HG02759 (cell line): ENCODE measurements around the gene SCGB1A1.
"Not testable (repeated sequence)": the region's sequence is repeated elsewhere in the genome, so short reads cannot be mapped to it uniquely, and the experiment has no call there.

Experiments used
- ATAC-seq: cut with Tn5 transposase; IDR thresholded peaks from one replicate; pipeline ENCODE4 v1.9.1; 2021; ENCODE audit warnings: mild to moderate bottlenecking, moderate library complexity; ENCODE audit not compliant: unreplicated experiment

The SCGB1A1 gene, protein sequence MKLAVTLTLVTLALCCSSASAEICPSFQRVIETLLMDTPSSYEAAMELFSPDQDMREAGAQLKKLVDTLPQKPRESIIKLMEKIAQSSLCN

DNA sequence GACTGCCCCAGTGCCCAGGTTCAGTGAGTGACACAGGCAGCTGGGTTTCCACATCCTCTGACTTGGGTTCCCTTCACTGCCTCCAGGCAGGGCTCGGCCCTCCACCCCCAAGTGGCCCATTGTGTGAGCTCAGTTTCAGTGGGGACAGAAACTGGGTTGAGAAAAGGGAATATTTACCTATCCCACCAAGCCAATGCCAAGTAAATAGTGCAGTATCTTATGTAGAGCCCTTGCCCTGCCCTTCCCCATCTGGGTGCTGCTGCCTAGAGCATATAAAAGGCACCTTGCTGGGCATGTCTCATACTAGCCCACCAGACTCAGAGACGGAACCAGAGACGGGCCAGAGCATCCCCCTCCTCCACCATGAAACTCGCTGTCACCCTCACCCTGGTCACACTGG is at the start of gene SCGB1A1:
Gene SCGB1A1, plus strand, starts transcription at position 301 of the 400 bp plus-strand sequence. Its CDS starts 63 bp downstream, at position 364.
- ATAC-seq = no peak

DNA sequence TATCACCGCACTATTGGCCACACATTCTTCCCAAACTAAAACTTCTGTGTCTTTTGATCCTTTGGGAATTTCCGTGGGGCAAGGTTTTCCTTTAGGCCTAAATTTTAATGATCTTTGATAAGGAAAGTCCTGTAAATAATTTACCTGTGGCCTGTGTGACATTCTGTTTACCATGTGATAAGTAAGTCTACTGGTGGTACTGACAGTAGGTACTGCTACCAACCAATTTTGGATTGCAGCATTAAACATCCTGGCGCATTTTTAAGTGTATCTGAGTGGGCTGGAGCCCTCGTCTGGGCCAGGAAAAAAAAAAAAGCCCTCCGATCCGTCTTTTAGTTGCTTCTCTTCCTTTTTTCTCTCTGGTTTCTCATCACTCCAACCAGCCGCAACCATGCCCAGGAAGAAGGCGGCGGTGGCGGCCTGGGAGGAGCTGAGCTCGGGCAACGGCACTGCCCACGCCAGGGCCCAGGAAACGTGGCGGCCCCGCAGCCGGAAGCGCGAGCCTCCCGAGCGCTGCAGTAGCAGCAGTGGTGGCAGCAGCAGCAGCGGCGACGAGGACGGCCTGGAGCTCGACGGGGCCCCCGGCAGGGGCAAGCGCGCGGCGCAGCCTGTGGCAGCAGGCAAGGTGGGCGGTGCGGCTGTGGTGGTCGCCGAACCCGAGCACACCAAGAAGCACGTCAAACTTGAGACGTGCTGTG is 47.9 kb upstream of the SCGB1A1 start:
- ATAC-seq = no peak

DNA sequence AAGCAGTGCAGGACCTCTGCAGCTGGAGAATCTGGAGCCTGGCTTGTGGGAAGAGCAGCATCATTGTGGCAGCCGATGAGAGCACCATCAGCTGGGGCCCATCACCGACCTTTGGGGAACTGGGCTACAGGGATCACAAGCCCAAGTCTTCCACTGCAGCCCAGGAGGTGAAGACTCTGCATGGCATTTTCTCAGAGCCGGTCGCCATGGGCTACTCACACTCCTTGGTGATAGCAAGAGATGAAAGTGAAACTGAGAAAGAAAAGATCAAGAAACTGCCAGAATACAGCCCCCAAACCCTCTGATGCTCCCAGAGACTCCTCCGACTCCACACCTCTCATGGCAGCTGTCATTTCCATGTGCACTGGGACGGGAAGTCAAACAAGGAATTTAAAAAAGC is 46.0 kb upstream of the SCGB1A1 start:
- ATAC-seq = no peak

DNA sequence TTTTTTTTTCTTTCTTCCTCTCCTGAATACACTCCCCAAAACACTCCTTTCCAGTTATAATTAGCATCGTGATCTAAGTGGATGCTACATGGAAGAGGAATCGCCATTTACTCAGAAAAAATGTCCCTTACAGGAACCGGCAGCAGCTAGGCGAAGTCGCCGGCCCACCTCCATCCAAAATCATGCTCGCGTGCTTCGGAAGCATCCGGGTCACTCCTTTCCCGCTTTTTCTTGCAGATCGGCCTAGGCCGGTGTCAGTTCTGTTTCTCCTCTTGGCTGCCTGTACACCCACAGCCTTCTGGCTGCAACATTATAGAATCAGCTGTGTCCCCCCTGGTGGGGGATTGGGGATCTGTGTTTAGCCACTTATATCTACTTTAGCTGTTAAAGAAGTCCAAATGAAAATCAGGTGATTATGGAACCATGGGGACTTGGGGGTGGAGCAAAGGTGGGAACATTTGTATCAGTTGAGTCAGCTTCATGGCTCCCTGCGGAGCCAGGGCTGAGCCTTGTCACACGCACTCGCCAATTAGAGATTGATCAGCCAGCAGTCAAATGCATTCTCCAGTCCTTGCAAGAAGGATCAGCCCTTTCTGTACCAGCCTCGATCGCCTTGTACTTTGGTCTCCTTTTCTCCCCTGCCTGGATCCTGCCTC is 45.2 kb upstream of the SCGB1A1 start:
- no peak for ATAC-seq

DNA sequence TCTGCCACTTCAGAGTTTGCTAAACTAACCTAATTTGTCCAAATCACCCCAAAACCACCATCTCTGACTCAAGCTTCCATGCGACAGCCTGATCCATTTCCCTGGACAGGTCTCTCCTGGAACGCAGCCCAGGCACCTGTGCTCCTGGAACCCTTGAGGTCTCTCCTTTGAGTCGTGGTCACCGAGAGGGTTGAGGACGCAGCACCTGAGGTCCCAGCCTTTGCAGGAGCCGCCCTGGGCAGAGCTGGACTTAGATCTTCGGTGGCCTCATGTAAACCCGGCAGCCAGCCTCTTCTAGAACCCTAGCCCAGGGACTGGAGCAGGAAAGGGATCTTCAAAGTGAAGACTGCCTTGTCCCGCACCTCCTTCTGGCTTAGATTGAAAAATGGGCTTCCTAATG is 44.0 kb upstream of the SCGB1A1 start:
- ATAC-seq = no peak

DNA sequence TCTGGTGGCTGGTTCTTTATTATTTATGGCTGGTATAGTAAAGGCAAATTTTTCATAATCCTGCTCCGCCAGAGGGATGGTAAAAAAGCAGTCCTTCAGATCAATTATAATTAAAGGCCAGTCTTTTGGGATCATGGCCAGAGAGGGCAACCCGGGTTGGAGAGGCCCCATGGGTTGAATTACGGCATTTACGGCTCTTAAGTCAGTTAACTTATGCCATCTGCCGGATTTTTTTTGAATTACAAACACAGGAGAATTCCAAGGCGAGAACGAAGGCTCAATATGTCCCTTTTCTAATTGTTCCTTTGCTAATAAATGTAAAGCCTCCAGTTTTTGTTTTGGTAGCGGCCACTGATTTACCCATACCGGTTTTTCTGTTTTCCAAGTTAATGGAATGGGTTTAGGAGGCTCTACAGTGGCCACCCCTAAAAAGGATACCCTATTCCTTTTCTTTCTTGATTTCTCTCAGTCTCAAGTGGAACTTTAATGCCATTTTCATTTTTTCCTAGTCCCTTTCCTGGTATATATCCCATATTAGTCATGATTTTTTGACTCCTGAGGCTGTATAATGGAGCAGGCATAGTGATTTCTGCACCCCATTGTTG is 40.3 kb upstream of the SCGB1A1 start:
- ATAC-seq = not testable (repeated sequence)

DNA sequence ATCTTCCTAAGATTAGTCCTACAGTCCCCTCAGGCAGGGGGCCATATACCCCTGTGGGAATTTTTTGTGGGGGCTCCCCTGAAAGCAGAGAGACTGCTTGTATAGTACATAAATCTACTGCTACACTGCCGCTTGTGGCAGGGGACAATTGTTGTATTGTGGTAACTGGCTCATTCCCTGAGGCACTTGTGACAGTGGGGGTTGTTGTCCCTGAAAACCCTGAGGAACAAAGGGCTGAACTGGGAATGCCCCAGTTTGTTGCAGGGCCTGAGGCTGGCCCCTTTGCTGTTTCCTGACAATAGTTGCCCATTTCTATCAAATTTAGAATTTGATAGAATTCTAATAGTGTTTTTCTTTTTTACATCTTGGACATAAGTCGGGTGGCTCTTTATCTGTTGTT is 39.2 kb upstream of the SCGB1A1 start:
- ATAC-seq = not testable (repeated sequence)

DNA sequence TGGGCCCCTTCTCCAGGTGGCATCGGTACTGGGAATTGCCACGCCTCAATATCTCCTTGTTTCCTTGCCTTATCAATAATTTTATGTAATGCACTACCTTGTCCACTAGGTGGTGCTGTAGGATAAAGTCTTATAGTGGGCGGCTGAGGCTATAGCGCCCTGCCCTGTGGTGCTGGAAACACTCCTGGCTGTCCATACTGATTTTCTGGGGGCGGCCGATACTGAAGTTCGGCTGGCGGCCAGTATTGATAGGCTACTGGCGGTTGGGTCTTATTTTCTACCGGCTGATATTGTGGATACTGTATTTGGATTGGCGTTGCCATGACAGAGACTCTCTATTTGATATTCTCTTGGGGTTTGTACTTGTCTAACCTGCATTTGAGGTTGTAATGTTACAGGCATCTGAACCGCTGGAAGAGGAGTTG is 38.0 kb upstream of the SCGB1A1 start:
- not testable (repeated sequence) for ATAC-seq

DNA sequence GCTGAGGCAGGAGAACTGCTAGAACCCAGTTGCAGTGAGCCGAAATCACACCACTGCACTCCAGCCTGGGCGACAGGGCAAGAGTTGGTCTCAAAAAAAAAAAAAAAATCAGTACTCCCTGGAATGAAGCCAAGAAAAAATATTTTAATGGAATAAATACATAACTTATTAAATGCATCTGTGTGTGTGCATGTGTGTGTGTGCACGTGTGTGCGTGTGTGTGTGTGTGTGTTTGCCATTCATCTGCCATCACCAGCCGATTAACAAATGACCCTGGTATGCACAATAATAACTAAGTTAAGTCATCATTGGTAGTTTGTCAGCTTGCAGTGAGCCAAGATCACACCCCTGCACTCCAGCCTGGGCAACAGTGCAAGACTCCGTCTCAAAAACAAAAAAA is 35.0 kb upstream of the SCGB1A1 start:
- ATAC-seq = no peak

DNA sequence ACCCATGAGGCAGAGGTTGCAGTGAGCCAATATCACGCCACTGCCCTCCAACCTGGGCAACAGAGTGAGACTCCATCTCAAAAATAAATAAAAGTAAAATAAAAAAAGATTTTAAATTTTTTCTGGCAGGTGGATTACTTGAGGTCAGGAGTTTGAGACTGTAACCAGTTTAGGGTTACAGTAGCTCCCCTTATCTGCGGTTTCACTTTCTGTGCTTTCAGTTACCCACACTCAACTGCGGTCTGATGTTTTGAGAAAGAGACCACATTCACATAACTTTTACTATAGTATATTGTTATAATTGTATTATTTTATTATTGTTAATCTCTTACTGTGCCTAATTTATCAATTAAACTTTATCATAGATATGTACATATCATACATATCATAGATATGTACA is 32.8 kb upstream of the SCGB1A1 start:
- not testable (repeated sequence) for ATAC-seq

DNA sequence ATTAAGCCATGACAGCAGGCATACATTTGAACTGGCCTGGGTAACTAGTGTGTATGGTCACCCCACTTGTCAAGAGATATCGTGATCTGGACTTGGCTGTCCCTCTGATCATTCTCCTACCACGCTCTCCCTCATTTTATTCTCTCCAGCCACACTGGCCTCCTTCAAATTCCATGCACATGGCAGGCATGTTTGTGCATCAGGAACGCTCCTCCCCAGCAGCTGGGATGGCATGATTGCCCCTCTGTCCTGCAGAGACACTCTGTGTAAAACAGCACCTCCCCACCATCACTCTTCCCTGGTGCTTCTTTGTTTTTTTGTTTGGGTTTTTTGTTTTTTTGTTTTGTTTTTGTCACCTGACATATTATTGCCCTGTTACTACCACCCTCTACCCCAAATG is 31.5 kb upstream of the SCGB1A1 start:
- ATAC-seq = no peak

DNA sequence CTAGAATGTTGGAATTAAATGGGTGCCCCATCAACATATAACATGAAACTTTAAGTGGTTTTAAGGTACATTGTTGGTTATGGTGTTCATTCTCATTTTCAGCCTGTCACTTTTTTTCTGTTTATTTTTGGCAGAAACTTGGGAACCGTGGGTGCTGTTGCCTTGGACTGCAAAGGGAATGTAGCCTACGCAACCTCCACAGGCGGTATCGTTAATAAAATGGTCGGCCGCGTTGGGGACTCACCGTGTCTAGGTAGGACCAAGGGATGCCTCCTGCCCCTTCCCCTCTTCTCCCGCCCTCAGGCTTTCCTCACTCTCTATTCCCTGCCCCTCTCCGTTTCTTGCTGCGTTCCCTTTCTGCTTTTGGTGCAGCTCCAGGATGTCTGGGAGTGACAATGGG is 29.8 kb upstream of the SCGB1A1 start:
- ATAC-seq = no peak

DNA sequence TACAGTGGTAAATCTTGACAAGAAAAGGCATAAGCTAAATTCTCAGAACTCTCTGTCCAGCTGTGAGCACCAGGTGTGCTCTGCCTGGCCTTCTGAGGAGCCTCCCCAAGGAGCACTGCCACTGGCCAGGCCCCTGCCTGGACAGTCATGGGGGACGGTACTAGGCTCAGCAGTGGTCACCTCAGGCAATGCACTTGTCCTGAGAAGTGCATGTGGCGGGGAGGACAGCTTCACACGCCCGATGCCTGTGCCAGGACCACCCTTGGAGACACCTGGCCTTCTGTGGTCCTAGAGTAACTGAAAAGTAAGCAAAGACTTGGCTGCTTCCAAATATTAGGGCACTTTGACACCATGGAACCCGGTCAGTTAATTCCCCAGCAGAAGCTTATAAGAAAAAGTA is 28.6 kb upstream of the SCGB1A1 start:
- no peak for ATAC-seq

DNA sequence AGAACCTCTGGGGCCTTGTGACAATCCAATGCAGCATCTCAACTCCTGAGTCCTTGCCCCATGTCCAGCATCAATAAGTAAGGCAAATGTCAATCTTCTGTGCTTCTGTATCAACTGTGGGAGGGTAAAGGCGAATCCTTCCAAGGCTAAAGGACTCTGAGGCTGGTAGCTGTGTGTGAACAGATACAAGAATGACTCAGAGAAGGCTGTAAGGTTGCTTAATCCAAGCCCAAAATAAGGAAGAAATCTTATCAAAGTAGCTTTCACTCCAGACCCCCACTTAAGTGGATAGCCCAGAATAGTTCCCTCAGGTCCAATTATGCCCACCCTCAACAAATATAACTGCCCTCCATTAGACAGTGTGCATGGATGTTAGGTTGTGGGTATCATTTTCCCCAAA is 28.1 kb upstream of the SCGB1A1 start:
- ATAC-seq = no peak

DNA sequence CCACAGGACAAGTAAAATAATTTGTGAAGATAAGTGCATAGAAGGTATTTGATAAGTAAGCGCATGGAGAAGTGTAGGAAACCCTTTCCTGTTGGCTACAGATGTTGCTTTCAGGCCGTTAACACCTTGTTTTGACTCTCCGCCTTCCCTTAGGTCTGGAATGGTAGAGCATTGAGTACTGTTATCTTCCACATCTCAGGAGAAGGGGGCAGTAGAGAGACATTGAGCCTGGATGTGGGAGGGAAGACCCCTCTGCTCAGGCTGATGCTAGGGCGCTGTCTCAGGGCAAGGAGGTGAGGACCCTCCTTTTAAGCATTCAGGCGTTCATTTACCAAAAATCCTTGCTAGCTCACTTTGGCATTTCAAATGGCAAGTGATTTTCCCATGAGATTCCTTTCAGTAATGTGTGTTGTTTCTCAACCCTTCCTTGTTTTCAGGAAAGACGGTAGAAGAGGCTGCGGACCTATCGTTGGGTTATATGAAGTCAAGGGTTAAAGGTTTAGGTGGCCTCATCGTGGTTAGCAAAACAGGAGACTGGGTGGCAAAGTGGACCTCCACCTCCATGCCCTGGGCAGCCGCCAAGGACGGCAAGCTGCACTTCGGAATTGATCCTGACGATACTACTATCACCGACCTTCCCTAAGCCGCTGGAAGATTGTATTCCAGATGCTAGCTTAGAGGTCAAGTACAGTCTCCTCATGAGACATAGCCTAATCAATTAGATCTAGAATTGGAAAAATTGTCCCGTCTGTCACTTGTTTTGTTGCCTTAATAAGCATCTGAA is 27.0 kb upstream of the SCGB1A1 start:
- ATAC-seq = no peak

DNA sequence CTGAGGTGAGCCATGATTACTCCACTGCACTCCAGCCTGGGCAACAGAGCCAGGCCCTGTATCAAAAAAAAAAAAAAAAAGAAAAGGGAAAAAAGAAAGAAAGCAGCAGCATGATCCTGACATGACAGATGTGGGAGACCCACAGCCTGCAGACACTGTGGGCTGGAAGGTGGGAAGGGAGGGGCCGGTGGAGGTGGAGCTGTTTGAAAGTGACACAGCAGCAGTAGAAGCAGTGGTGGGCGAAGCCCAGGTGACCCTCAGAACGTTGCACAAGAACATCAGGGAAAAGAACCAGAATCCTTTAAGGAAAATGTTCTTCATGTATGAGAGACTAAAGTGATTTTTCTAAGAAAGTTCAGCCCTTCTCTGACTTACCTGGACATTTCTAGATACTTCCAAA is 26.3 kb upstream of the SCGB1A1 start:
- no peak for ATAC-seq

DNA sequence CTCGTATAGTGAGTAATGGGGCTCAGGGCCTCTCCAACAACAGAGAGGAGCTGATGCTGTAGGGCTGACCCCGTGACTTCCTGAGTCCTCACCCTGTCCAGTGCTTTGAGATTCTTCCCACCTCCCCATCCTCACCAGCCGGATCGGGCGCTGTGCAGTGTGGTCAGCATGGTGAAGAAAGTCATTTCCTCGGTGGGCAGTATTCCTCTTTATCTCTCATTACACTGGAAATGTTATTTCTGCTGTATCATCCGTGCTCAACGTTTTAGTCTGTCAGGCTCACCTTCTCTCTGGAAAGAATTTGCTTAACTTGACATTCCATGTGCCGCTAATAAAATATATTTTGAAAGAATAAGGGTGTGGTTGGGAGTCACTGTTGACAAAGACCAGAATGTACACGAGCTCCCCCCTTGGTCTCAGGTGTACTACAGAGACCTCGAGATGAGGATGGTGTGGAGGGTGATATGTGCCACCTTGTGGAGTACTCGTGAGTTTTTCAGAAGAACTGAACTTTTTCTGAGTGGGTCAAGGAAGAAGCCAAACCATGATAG is 25.7 kb upstream of the SCGB1A1 start:
- ATAC-seq = no peak

DNA sequence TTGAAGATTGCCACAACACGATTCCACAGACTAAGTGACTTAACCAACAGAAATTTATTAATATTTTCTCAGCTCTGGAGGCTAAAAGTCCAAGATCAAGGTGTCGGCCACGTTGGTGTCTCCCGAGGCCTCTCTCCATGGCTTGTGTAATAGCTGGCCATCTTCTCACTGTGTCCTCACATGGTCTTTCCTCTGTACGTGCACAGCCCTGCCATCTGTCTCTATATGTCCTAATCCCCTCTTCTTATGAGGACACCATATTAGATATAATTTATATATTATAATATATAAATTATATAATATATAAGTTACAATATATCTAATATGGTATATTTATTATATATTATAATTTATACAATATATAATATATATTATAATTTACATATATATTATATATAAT is 25.1 kb upstream of the SCGB1A1 start:
- ATAC-seq = no peak

DNA sequence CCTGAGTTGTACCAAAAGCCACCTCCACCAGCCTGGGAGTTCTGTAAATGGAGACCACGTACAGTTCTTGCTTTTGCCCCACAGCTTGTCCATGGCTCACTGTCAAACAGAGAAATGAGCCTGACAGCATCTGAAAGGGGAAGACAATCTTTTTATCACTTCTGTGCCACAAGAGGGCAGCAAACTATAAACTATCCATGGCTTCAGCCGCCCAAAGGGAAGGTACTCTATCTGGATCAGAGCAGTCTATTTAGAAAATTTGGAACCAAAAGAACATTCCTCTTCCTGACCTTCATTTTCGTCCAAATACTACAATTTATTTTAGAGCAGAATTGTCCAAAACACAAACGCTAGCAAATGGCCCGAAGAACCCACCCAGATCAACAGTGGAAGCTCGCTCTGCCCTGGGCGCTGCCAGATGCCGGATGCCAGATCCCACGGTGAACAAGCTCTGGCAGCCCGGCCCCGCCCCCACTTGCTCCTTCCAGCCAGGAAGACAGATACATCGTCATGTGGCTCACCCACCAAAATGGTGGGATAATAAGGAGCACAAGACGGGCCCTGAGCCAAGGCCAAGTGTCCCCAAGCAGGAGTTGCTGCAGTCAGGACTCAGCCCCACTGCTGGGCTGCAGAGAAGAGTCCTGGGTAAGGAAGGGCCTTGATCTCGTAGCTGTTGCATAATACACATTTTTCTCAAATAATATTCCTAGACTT is 23.9 kb upstream of the SCGB1A1 start:
- ATAC-seq = no peak

DNA sequence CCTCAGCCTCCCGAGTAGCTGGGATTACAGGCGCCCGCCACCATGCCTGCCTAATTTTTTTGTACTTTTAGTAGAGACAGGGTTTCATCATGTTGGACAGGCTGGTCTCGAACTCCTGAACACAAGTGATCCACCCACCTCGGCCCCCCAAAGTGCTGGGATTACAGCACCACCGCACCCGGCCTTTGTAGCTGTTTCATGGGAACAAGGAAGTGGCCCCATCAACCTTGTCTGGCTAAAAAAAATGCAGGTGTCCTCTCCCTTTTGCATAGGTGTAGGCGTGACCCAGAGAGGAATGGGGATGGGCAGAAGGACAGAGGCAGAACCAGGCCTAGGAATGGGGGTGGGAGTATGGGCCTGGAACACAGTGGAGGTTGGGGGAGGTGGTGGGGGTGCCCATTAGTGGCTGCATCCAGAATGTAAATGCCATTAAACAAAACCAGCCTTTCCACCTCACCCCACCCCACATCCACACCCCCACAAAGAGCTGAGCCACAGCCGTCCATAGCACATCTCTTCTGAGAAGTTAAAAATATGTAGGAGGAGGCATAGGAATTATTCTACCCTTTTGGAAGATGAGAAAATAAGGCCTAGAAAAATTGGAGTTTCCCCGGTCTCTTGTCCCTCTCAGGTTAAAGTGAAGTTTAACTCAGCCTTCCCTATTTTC is 22.8 kb upstream of the SCGB1A1 start:
- no peak for ATAC-seq
